HG03064 (cell line): ENCODE results near the gene PRPF6.

Experiments
- ATAC-seq: cut with Tn5 transposase; IDR thresholded peaks from one replicate; pipeline ENCODE4 v1.9.1; 2021; ENCODE audit warnings: low read depth; ENCODE audit not compliant: unreplicated experiment

Gene PRPF6

DNA sequence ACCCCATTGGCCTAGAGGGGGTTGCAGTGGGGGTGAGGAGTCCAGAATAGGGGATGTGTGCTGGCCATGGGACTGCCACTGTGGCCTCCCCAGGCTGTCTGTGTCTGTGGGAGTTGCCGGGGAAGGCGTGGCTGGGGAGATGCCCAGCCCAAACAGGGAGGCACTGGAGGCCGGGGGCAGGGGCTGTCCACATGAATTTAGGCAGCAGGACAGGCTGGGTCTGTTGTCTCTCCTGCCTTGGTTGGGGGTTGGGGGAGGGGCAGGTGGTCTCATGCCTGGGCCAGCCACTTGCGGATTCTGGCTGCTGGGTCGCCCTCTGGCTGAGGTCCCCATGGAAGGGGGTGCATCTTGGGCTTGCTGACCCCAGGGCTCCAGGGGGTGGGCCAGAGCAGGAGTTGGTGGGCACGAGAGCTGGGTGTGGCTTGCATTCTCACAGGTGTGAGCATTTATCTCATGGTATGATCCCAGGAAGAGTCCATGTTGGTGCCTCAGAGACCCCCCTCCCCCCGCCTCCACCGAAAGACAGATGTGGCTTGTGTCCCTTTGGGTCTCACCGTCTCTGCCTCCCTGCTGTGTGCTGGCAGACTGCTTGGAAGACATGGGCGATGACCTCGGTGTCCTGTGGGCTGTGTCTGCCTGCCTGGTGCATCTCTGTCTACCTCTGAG is 64.5 kb downstream of the PRPF6 start:
- ATAC-seq, result no peak

DNA sequence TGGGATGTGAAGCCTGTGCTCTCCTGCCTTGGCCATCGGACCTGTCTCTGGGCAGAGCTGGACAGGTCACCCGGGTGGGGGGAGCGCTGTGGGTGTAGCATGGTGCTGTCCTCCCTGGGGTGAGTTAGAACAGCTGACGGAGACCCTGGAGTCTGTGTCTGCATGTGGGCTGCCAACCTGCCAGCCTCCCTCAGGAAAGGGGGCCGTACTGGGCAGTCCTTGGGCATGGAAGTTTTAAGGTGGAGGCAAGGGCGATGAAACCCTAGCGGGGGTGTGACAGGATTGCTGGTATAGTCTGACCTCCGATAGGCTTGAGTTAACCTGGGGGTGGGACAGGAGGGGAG is 66.1 kb downstream of the PRPF6 start:
- no peak for ATAC-seq

DNA sequence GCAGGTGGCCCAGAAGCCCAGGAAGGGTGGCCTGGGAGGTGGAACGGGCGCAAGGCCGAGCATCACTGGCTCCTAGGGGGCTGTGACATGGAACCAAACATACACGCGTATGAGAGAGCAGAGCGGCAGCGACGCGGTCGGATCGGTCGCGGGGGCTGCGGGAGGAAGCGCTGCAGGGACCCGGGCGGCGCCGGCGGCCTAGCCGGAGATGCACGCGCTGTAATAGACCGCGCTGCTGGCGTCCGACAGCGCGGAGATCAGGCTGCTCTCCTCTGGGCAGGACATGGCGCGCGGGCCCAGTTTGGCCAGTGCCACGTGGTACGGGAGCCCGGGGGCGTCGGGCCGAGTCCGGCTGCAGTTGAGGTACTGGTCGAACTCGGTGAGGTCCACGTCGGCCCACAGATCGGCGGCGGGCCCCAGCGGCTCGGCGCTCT is 67.1 kb downstream of the PRPF6 start:
- ATAC-seq, result no peak

DNA sequence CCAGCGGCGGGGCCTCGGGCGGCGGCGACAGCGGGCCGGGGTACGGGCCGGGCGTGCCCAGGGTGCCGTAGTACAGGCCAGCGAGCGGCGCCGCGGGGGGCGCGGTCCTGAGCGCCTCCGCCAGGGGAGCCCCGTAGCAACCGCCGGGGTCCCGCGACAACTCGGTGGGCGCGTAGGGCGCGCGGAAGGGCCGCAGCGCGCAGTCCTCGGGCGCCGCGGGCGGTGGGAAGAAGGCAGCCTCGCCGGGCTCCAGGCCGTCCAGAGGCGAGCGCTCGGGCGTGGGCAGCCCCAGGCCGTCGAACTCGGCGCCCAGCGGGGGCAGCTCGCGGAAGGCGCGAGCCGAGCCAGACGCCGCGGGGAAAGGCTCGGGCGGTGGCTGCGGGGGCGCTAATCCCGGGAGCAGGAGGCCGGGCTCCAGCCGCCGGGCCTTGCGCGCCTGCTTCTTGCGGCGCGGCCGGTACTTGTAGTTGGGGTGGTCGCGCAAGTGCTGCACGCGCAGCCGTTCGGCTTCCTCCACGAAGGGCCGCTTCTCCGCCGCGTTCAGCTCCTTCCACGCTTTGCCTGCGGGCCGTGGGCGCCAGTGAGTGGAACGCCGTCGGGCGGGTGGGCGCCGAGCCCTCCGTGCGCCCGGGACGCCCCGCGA is 67.6 kb downstream of the PRPF6 start:
- ATAC-seq, result no peak

DNA sequence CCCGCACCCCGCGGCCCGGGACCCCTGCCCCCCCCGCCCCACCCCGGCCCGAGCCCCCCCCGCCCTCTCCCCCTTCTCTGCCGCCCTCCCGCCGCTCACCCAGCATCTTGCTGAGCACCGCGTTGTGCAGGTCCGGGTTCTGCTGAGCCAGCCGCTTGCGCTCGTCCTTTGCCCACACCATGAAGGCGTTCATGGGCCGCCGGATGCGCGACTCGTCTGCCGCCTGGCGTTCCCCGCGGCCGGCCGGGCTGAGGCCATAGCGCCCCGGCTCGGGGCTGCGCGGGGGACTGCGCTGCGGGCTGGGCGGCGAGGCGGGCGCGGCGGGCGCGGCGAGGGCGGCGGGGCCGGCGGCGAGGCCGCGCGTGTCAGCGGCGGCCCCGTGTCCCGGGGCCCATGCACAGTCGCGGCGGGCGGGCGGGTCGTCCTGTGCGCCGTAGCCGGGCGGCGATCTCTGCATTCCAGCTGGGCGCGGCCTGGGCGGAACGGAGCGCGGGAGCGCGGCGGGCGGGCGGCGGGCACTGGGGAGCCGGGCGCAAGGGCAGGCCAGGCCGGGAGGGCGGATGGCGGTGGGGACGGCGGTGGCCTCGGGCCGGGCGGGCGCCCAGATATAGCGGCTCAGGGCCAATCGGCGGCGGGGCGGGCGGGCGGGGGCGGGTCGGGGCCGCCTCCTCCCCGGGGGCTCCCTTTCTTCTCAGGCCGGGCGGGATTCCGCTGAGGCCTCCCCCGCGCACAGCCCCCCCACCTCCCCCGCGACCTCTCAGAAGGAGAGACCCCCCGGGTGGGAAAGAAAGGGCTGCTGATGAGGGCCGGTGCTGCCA is 68.3 kb downstream of the PRPF6 start, which contains the start of gene SOX18:
Gene SOX18, minus strand, starts transcription at position 580 of the 818 bp plus-strand sequence. Its CDS starts 123 bp downstream, at position 457.
- no peak for ATAC-seq

DNA sequence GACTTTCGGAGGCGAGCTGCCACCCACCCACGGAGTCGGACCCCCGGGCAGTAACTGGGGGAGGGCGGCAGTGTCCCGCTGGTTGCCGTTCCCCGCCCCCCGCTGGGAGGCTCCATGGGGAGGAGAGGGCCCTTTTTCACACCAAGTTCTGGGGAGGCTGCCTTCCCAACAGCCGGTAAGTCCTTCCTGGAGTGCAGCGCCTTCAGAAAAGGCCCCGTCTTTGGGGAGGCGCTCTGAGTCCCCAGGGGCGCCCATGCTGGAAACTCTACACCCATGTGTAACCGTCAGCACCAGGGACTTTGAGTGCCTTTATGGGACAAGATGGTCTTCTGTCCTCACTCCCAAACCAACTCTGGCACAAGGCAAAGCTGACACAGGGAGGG is 68.9 kb downstream of the PRPF6 start:
- ATAC-seq, result no peak

DNA sequence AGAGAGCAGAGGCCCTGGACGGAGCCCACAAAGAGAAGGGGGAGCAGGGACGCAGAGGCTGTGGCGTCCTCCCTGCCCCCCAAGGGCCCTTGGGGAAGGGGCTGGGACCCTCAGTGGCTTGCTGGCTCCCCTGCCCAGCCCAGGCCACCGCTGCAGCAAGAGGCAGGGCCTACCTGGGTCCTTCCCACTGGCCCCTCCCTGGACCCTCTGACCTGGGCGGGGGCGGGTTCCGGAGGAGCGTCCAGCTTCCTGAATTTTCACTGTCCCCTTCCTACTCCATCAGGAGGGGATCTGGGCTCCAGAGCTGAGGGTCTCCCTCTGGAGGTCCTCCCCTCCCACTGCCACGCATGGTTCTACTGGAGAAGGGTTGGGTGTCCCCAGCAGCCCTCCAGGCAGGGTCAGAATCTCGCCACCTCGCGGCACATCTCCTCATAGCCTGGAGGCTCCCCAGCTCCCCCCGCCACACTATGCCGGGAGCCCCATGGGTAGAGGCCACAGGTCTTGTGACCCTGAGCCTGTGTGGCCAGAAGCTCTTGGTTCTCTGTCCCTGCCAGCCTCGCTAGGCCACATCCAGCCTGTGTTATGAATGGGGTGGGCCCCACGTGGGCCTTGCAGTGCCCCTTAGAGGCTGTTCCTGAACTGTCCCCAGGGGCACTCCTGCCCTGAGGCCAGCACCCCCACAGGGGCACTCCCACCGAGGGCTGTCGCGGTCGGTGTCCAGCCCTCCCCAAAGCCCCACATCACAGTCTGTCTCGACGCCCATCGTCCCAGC is 69.5 kb downstream of the PRPF6 start:
- no peak for ATAC-seq

DNA sequence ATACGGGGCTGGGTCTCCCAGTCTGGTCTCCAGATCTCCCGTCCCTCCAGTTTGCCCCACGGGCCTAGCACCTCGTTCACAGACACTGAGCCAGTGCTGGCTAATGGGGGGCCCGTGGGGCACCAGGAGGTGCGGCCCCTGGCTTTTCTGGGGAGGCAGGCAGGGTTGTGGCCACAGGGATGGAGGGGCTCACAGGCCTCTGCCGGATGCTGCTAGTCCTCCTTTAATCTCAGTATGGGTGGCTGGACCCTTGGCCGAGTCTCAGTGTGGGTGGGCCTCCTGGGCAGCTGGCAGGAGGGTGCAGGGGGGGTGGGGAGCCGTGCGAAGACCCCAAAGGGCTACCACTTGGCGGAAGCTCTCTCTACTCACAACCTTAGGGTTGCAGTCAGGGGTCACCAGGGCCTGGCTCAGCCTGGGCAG is 70.1 kb downstream of the PRPF6 start:
- ATAC-seq, result no peak

DNA sequence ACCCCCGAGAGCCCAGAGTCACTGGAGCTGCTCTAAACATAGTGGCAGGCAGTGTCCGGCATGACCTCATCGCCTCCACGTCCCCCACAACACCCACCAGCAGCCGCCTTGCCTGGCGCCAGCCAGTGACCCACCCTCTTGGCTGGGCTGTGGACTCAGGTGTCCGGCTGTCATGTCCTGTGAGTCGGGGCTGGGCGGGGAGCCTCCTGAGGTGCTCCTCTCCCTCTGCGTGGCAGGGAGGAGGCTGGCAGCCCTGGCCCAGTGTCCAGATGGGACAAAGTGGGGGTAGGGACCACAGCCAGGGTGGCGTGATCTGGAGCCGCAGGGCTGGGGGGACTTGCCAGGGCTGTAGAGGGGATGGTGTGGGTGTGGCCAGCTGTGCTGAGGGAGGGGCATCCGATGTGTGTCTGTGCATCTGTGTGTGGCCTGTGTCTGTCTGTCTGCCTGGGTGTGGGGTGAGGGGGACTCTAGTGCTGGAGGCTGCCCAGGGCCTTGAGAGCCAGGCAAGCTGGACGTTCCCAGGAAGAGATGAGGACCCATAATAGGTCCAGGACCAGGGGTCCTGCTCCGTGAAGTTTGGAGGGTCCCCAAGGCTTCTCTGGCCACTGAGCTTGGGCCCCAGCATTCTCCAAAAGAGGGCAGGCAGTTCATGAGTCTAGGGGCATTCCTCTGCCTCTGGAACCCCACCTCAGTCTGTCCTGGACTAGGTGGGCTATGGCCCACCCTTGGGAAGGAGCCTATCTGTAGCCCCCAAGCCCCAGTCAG is 70.8 kb downstream of the PRPF6 start:
- no peak for ATAC-seq

DNA sequence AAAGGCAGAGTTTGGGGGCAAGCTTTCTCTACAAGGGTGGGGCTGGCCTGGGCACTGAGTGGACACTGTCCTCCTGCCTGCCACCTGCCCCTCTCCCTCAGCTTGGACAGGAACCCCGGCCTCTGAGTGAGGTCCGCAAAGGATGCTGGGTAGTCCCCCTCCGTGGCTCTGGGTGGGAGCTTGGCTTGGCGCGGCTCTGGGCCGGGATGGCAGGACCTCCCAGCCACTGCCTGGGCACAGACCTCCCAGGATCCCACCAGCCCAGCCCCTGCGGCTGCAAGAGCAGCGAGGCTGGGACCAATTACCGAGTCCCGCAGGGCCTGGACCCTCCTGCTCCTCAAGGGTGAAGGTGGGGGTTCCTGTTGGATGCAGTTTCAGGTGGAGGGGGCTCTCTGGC is 71.4 kb downstream of the PRPF6 start:
- ATAC-seq, result no peak

DNA sequence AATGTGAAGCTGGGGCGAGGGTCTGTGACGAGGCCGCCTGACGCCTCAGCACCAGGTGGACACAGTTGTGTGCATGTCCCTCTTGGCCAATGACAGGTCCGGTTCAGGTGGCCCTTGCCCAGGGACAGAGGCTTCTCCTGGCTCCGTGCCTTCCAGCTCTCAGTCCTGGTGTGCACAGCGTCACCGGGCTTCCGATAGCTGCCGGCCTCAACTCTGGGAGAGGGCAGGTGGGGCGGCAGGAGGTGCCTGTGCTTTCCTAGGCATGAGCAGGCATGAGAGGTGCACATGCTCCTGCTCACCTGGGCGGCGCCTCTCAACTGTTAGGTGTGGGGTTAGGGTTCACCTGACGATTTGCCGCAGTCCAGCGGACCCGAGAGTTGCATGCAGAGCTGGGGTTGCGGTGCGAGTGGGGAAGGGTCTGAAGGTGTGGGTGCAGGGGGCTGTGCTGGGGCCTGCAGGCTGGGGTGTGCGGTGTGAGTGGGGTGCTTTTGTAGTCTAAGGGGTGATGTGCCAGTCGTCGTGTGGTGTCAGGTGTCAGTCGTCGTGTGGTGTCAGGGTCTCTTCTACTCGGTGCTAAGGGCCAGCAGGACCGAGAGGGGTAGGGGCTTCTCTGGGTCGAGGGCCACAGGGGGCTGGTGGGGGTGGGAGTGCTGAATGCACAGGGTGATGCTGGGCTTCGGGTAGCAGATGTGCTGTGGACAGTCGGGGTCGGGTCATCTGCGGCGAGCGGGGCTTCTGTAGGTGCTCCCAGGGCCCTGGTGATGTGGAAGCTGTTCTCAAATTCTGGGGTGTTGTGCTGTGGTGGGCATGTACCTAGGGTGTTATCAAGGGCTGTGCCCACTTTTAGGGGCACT is 72.3 kb downstream of the PRPF6 start:
- ATAC-seq, result no peak

DNA sequence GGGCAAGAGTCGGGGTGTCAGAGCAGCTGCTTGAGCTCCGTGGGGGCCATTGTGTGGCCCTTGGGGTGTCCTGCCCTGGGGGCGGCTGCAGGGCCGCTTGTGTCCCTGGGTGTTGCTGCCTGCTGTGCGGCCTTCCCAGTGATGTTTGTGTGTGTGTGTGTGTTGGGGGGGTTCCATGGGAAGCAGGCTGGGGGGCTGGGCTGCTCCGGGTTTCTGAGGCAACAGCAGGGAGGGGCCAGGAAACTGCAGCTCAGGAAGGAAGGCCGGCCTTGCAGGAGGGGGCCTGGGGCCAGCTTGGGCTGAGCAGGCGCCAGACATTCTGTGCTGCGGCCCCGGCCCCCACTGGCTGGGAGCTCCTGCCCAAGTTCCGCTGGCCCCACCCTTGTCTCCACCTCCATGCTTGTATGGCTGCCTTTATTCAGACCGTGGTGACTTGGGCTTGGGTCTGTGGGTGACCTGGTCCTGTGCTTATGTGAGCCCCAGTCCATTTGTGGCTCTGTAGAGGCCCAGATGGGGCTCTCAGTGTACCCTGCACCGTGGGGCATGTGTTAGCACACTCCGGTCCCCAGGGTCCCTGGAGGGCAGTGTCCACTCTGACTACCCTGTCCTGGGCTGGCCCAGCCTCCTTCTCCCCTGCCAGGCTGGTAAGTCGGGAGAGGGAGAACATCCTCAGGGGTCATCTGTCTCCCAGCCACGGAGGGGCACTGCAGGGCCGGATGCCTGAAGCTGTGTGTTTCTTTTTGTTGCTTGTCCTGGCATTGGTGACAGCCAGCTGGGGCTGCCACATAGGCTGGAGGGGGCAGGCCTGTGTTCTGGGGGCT is 73.1 kb downstream of the PRPF6 start:
- ATAC-seq, result no peak

DNA sequence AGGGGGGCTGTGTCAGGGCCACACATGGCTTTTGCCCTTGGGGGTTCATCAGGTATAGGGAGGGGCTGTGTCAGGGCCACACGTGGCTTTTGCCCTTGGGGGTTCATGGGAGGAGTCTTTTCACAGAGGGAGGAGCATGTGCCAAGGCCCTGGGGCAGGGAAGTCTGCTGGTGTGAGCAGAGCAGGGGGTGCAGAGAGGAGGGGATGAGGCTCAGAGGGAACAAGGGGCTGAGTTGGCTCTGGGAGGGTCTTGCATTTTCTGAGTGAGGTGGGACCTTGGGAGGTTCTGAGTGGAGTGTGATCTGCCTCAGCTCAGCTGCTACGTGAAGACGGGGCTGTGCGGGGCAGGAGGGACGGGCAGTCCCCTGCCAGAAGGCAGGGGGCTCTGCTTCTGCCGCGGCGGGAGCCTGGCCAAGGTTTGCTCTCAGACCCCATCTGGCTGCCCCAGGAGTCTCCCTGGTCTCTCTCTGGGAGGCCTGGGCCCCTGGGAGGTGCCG is 74.5 kb downstream of the PRPF6 start:
- no peak for ATAC-seq

DNA sequence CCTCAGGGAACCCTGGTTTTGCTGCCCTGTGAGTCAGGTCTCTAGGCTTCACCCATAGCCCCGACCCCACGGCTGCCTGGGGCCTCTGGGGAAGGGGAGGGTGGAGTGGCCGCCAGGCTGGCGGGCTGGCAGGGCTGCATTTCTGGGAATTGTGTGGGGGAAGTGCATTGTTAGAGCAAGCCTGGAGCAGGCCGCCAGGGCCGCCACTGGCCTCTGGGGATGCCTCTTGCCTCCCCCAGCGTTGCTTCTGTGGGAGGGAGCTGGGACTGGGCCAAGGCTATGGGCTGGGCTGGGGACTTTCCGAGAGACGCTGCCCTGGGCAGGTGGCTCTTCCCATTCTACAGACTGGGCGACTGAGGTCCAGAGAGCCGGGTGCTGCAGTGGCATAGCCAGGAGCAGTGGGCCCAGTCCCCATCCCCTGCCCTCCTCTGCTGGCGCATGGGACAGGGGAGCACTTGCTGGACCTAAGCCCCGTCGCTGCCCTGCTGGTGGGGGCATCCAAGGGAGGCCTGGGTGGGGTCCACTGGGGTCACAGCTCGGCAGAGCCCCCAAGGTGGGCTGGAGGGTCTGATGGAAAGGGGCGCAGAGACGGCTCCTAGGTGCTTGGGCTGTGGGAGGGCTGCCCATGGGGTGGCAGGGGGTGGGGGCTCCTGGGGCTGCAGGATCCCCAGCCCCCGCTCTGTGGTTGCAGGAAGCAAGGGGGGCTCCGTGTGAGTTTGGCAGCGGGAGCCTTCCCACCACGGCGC is 75.1 kb downstream of the PRPF6 start:
- ATAC-seq, result no peak

DNA sequence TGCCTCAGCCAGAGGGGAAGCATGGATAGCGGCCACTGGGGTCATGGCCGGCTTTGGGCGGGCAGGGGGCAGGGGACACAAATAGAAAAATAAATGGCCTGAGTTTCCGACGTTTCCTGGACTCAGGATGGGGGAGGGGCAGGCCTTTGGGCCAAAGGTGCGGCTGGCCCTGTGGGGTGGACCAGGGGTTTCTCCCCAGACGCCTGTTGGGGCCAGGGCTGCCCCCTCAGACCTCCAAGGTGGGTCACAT is 75.6 kb downstream of the PRPF6 start:
- no peak for ATAC-seq

DNA sequence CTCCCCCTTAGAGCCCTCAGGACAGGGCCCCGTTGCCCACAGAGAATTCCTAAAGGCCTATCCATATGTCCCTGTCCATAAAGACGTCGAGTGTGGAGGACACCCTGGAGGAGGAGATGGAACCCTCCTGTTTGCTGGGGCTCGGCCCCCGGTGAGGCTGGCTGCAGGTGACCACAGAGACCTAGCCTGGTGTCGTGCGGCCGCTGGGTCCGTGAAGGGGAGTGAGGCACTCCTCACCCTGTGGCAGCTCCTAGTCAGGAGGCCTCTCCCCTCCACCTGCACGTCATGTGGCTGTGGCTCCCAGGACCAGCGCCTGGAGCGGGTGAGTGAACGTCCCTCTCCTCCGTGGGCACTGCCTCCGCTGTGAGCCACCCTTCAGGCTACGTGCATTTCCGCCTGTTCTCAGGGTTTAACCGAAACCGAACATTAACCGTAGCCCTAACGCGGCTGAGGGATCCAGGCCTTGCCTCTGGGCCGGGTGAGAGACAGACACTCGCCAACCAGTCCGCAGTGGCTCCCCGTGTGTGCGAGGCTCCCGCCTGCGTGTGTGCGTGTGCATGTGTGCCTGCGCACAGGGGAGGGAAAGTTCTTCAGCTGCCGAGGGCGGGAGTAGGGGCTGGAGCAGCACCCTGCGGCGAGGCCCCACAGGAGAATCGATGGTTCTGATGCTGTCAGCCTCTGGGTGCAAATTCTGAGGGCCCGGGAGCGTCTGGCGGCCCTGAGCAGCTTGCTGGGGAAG is 76.1 kb downstream of the PRPF6 start:
- no peak for ATAC-seq
